H9 (cell line): ENCODE data around the gene IFIH1. TPM values are rescaled to one million over a fixed set of nuclear protein-coding genes. Genes with fewer than 3 reads are reported as not detected.
A peak's percentile ranks its signal among the peaks of the same experiment; 100 is the strongest.

Source experiments
- DNase-seq: peaks from one replicate; pipeline ENCODE4 v3.0.0-alpha.2; 2017
- H2AFZ ChIP-seq: one replicate; pipeline ENCODE4 v1.6.1; 2013; ENCODE audit warnings: mild to moderate bottlenecking, low read length, control low read depth, moderate library complexity
- H2AK5ac ChIP-seq: 2 replicates; pipeline ENCODE4 v1.6.1; 2013; ENCODE audit warnings: low read length, control low read depth, mixed read lengths; ENCODE audit not compliant: insufficient read length
- H2BK120ac ChIP-seq: one replicate; pipeline ENCODE4 v1.6.1; 2013; ENCODE audit warnings: low read depth, mild to moderate bottlenecking, low read length, control low read depth, inconsistent platforms; ENCODE audit not compliant: poor library complexity, severe bottlenecking
- H2BK12ac ChIP-seq: 2 replicates; pipeline ENCODE4 v1.6.1; 2013; ENCODE audit warnings: low read length, control low read depth, mixed read lengths, low read depth; ENCODE audit not compliant: insufficient read length
- H2BK15ac ChIP-seq: 2 replicates; pipeline ENCODE4 v1.6.1; 2013; ENCODE audit warnings: low read depth, low read length, control low read depth
- H2BK20ac ChIP-seq: one replicate; pipeline ENCODE4 v1.6.1; 2013; ENCODE audit warnings: low read depth, mild to moderate bottlenecking, low read length, control low read depth, inconsistent platforms; ENCODE audit not compliant: poor library complexity, severe bottlenecking
- H2BK5ac ChIP-seq: 2 replicates; pipeline ENCODE4 v1.6.1; 2013; ENCODE audit warnings: low read length, control low read depth, mixed read lengths; ENCODE audit not compliant: insufficient read length
- H3K14ac ChIP-seq: 2 replicates; pipeline ENCODE4 v1.6.1; 2013; ENCODE audit warnings: low read length, control low read depth; ENCODE audit not compliant: insufficient read depth
- H3K18ac ChIP-seq: 2 replicates; pipeline ENCODE4 v1.6.1; 2013; ENCODE audit warnings: low read depth, mild to moderate bottlenecking, mixed read lengths, low read length, control low read depth; ENCODE audit not compliant: insufficient read length
- H3K23ac ChIP-seq: 2 replicates; pipeline ENCODE4 v1.6.1; 2013; ENCODE audit warnings: low read length, control low read depth, mixed read lengths, low read depth; ENCODE audit not compliant: insufficient read length
- H3K23me2 ChIP-seq: 2 replicates; pipeline ENCODE4 v1.6.1; 2013; ENCODE audit warnings: low read depth, mild to moderate bottlenecking, mixed read lengths, low read length, control low read depth; ENCODE audit not compliant: insufficient read length, poor library complexity, severe bottlenecking
- H3K27ac ChIP-seq: 2 replicates; pipeline ENCODE4 v1.5.1; 2013; ENCODE audit warnings: low read length, control low read depth, mixed read lengths, low read depth; ENCODE audit not compliant: insufficient read length
- H3K27me3 ChIP-seq: 2 replicates; pipeline ENCODE4 v1.6.1; 2013; ENCODE audit warnings: low read length, control low read depth, inconsistent platforms; ENCODE audit not compliant: insufficient read depth
- H3K4ac ChIP-seq: 2 replicates; pipeline ENCODE4 v1.6.1; 2013; ENCODE audit warnings: low read depth, mild to moderate bottlenecking, control low read depth, inconsistent platforms, low read length, moderate library complexity
- H3K4me1 ChIP-seq: 2 replicates; pipeline ENCODE4 v1.6.1; 2013; ENCODE audit warnings: low read length, control low read depth, inconsistent platforms; ENCODE audit not compliant: insufficient read depth
- H3K4me2 ChIP-seq: 2 replicates; pipeline ENCODE4 v1.6.1; 2013; ENCODE audit warnings: low read length, control low read depth, mixed read lengths; ENCODE audit not compliant: insufficient read length, insufficient read depth
- H3K56ac ChIP-seq: 2 replicates; pipeline ENCODE4 v1.6.1; 2013; ENCODE audit warnings: low read depth, mild to moderate bottlenecking, mixed read lengths, low read length, control low read depth; ENCODE audit not compliant: insufficient read length
- H3K79me1 ChIP-seq: 2 replicates; pipeline ENCODE4 v1.6.1; 2013; ENCODE audit warnings: low read depth, mild to moderate bottlenecking, moderate library complexity, low read length, control low read depth, inconsistent platforms; ENCODE audit not compliant: insufficient read depth, poor library complexity, severe bottlenecking
- H3K79me2 ChIP-seq: 2 replicates; pipeline ENCODE4 v1.6.1; 2013; ENCODE audit warnings: low read length, control low read depth, inconsistent platforms; ENCODE audit not compliant: insufficient read depth
- H3K9ac ChIP-seq: 2 replicates; pipeline ENCODE4 v1.6.1; 2013; ENCODE audit warnings: low read length, control low read depth, mixed read lengths; ENCODE audit not compliant: insufficient read length; ENCODE audit errors: extremely low read depth
- H3K9me3 ChIP-seq: one replicate; pipeline ENCODE4 v1.6.1; 2013; ENCODE audit warnings: low read depth, low read length, inconsistent platforms; ENCODE audit not compliant: control insufficient read depth
- H3T11ph ChIP-seq: one replicate; pipeline ENCODE4 v1.6.1; 2013; ENCODE audit warnings: mild to moderate bottlenecking, low read length, control low read depth, inconsistent platforms
- H4K20me1 ChIP-seq: one replicate; pipeline ENCODE4 v1.6.1; 2013; ENCODE audit not compliant: control insufficient read depth, insufficient read length, insufficient read depth
- H4K5ac ChIP-seq: 2 replicates; pipeline ENCODE4 v1.6.1; 2013; ENCODE audit warnings: low read depth, mild to moderate bottlenecking, mixed read lengths, low read length, control low read depth; ENCODE audit not compliant: insufficient read length
- H4K8ac ChIP-seq: replicated peaks from 2 replicates; pipeline ENCODE4 v1.6.1; 2013; ENCODE audit warnings: low read length, control low read depth, mixed read lengths, low read depth; ENCODE audit not compliant: insufficient read length
- H4K91ac ChIP-seq: 2 replicates; pipeline ENCODE4 v1.6.1; 2013; ENCODE audit warnings: low read depth, mild to moderate bottlenecking, moderate library complexity, mixed read lengths, low read length, control low read depth; ENCODE audit not compliant: insufficient read length
- H3K27ac Mint-ChIP-seq, 3 experiments: 2 replicates in 2 of 3; 3 replicates in 1 of 3; pipeline ENCODE4 v1.8.0; 2020 to 2021; ENCODE audit warnings: mixed read lengths in 3 of 3, mild to moderate bottlenecking in 1 of 3, moderate library complexity in 1 of 3
- H3K27me3 Mint-ChIP-seq: 2 replicates; pipeline ENCODE4 v1.8.0; 2021; ENCODE audit warnings: low read depth, mild to moderate bottlenecking, moderate library complexity, mixed read lengths
- H3K36me3 Mint-ChIP-seq, 3 experiments: 2 replicates in 2 of 3; 3 replicates in 1 of 3; pipeline ENCODE4 v1.8.0; 2020 to 2021; ENCODE audit warnings: low read depth in 3 of 3, mixed read lengths in 3 of 3; ENCODE audit not compliant: insufficient read depth in 1 of 3
- H3K4me1 Mint-ChIP-seq, 2 experiments: 2 replicates each; pipeline ENCODE4 v1.8.0; 2020; ENCODE audit warnings: mixed read lengths in 2 of 2
- H3K4me3 Mint-ChIP-seq, 2 experiments: 2 replicates in 1 of 2; 3 replicates in 1 of 2; pipeline ENCODE4 v1.8.0; 2020 to 2021; ENCODE audit warnings: mild to moderate bottlenecking in 2 of 2, mixed read lengths in 2 of 2, moderate library complexity in 1 of 2
- H3K9me3 Mint-ChIP-seq, 2 experiments: 2 replicates in 1 of 2; 3 replicates in 1 of 2; pipeline ENCODE4 v1.8.0; 2020; ENCODE audit warnings: mild to moderate bottlenecking in 2 of 2, mixed read lengths in 2 of 2, moderate library complexity in 1 of 2
- WGBS: extraction: QIAGEN DNeasy Blood & Tissue Kit; methylation state at CpG from one replicate; pipeline ENCODE4 v1.1.7; 2013; ENCODE audit warnings: missing lambda C conversion rate, low lambda C conversion rate, mixed read lengths; ENCODE audit not compliant: insufficient read length; ENCODE audit errors: extremely low coverage; 5-methylcytosine and 5-hydroxymethylcytosine counted together
- total RNA-seq: library from RNA; stranded (reverse); gene quantifications from 2 replicates; pipeline ENCODE4 v1.2.1, GENCODE V29; 2021
- TF ChIP-seq, protein P1 (sequence below): fragments of 200-600 bp; sonication (generic); conservative IDR thresholded peaks from 3 replicates; pipeline ENCODE4 v1.8.0; 2021; ENCODE audit warnings: antibody characterized with exemption, mild to moderate bottlenecking

IFIH1 gene
- total RNA-seq, 1 experiment from 2014 or later, result 0.81 TPM

DNA sequence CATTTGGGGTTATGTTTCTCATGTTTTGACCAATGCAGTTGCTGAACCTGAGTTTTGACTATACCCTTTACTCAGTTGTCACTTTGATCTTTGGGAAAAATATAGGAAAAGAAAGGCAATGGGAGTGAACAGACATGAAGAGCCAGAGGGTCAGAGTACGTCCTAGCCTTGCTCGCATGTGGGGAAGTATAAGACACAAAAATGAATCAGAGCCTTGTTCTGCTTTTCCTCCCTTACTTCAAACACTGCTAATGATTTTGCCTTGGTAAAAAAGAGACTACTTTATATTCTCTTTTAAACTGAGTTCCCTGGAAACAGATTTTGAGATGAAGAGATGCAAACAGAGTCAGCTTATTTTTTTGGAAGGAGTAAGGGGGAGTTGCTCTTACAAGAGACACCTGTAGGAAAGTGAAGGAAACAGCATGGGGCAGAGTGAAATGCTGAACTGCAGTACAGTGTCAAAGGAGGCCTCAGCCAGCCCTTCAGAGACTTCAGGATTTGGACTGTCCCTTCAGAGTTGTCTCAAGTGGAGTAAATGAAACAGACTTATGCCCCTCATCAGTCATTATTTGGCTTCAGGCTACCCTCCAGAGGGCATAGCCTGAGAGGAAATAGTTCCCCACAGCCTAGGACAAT lies 64.1 kb downstream of the IFIH1 start:
- Histone ChIP-seq H3K9ac (no peak overlapping the region), H2AFZ (no peak overlapping the region), H3K4ac (no peak overlapping the region), H3K18ac (no peak overlapping the region), H3K27me3 (no peaks in the 10 kb centered on the region), H3K14ac (no peak overlapping the region), H2BK120ac (no peak overlapping the region), H4K8ac (no peak overlapping the region), H3K27ac (no peak overlapping the region), H2BK20ac (no peak overlapping the region), H3K23me2 (no peaks in the 10 kb centered on the region), H4K20me1 (no peaks in the 10 kb centered on the region), H3K9me3 (no peaks in the 10 kb centered on the region), H3K79me2 (no peaks in the 10 kb centered on the region), H3K4me2 (no peak overlapping the region), H2BK15ac (no peak overlapping the region), H2BK5ac (no peak overlapping the region), H4K91ac (no peak overlapping the region), H3K23ac (no peak overlapping the region), H3K79me1 (no peaks in the 10 kb centered on the region), H3K4me1 (no peaks in the 10 kb centered on the region), H3K56ac (no peak overlapping the region), H2AK5ac (no peak overlapping the region), H4K5ac (no peak overlapping the region), H3T11ph (no peak overlapping the region), H2BK12ac (no peak overlapping the region)
- TF ChIP-seq, protein P1, sequence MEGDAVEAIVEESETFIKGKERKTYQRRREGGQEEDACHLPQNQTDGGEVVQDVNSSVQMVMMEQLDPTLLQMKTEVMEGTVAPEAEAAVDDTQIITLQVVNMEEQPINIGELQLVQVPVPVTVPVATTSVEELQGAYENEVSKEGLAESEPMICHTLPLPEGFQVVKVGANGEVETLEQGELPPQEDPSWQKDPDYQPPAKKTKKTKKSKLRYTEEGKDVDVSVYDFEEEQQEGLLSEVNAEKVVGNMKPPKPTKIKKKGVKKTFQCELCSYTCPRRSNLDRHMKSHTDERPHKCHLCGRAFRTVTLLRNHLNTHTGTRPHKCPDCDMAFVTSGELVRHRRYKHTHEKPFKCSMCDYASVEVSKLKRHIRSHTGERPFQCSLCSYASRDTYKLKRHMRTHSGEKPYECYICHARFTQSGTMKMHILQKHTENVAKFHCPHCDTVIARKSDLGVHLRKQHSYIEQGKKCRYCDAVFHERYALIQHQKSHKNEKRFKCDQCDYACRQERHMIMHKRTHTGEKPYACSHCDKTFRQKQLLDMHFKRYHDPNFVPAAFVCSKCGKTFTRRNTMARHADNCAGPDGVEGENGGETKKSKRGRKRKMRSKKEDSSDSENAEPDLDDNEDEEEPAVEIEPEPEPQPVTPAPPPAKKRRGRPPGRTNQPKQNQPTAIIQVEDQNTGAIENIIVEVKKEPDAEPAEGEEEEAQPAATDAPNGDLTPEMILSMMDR, result no peak
- Mint-ChIP-seq H3K4me3 (no peak overlapping the region), H3K4me1 (peaks cover 0 to 4% of the 10 kb centered on the region in 2 experiments; a peak in 2 of 4 replicates), H3K9me3 (no peaks in the 10 kb centered on the region; a peak in 1 of 5 replicates), H3K36me3 (no peaks in the 10 kb centered on the region; a peak in 1 of 7 replicates), H3K27me3 (no peaks in the 10 kb centered on the region), H3K27ac (peak overlapping the region in 1 of 3 experiments; percentile 7; a peak in 2 of 7 replicates)
- no peak for DNase-seq
- WGBS, result no CpG with 5 or more reads among the region's 2 CpGs
